T-helper 1 cell treated with Interleukin-12 subunit alpha and Interleukin-12 subunit beta and Interleukin-4 antibody, amounts not matched to agents 30 μg/mL and 1 μg/mL, for 36 hours (primary cell): ENCODE data around the gene ENG.

Experiments used
- H3K27ac Mint-ChIP-seq: one replicate; pipeline ENCODE4 v1.8.0; 2021; ENCODE audit warnings: mild to moderate bottlenecking, mixed read lengths
- H3K27me3 Mint-ChIP-seq: one replicate; pipeline ENCODE4 v1.8.0; 2021; ENCODE audit warnings: low read depth, mixed read lengths
- H3K36me3 Mint-ChIP-seq: one replicate; pipeline ENCODE4 v1.8.0; 2021; ENCODE audit warnings: low read depth, mixed read lengths
- H3K4me1 Mint-ChIP-seq: one replicate; pipeline ENCODE4 v1.8.0; 2021; ENCODE audit warnings: low read depth, mixed read lengths
- H3K4me3 Mint-ChIP-seq: one replicate; pipeline ENCODE4 v1.8.0; 2021; ENCODE audit warnings: mild to moderate bottlenecking, moderate library complexity, mixed read lengths
- H3K9me3 Mint-ChIP-seq: one replicate; pipeline ENCODE4 v1.8.0; 2021; ENCODE audit warnings: mixed read lengths

The ENG gene

GRCh38 chr9:127796225-127796813, 58.1 kb downstream of the ENG start:
- Mint-ChIP-seq H3K4me3 (peak overlapping the region; percentile 79), H3K4me1 (peaks cover 20% of the 10 kb centered on the region), H3K27me3 (no peaks in the 10 kb centered on the region), H3K27ac (peak overlapping the region; percentile 76), H3K36me3 (peaks cover 8% of the 10 kb centered on the region), H3K9me3 (no peaks in the 10 kb centered on the region)

- Mint-ChIP-seq H3K36me3 (peaks cover 23% of the 10 kb centered on the region), H3K4me3 (no peak overlapping the region), H3K27ac (no peak overlapping the region), H3K4me1 (peaks cover 25% of the 10 kb centered on the region), H3K27me3 (no peaks in the 10 kb centered on the region), H3K9me3 (no peaks in the 10 kb centered on the region)
These were observed 60.3 kb downstream of the ENG start for GRCh38 chr9:127794001-127794791.

GRCh38 chr9:127793093-127793708, 61.3 kb downstream of the ENG start:
- H3K27me3 Mint-ChIP-seq: no peaks in the 10 kb centered on the region
- H3K36me3 Mint-ChIP-seq: peaks cover 31% of the 10 kb centered on the region
- no peak overlapping the region for H3K4me3 Mint-ChIP-seq
- no peak overlapping the region for H3K27ac Mint-ChIP-seq
- peaks cover 29% of the 10 kb centered on the region for H3K4me1 Mint-ChIP-seq
- H3K9me3 Mint-ChIP-seq: no peaks in the 10 kb centered on the region

GRCh38 chr9:127792417-127793031, 61.9 kb downstream of the ENG start:
- peaks cover 36% of the 10 kb centered on the region for H3K36me3 Mint-ChIP-seq
- H3K4me1 Mint-ChIP-seq: peaks cover 33% of the 10 kb centered on the region
- H3K4me3 Mint-ChIP-seq: no peak overlapping the region
- H3K9me3 Mint-ChIP-seq: no peaks in the 10 kb centered on the region
- H3K27me3 Mint-ChIP-seq: no peaks in the 10 kb centered on the region
- H3K27ac Mint-ChIP-seq: no peak overlapping the region

GRCh38 chr9:127791085-127791484, 63.4 kb downstream of the ENG start:
- H3K36me3 Mint-ChIP-seq: peaks cover 40% of the 10 kb centered on the region
- no peaks in the 10 kb centered on the region for H3K27me3 Mint-ChIP-seq
- H3K9me3 Mint-ChIP-seq: no peaks in the 10 kb centered on the region
- H3K4me1 Mint-ChIP-seq: peaks cover 29% of the 10 kb centered on the region
- H3K27ac Mint-ChIP-seq: no peak overlapping the region
- no peak overlapping the region for H3K4me3 Mint-ChIP-seq

GRCh38 chr9:127790094-127790855, 64.2 kb downstream of the ENG start:
- Mint-ChIP-seq H3K9me3 (no peaks in the 10 kb centered on the region), H3K36me3 (peaks cover 40% of the 10 kb centered on the region), H3K4me3 (no peak overlapping the region), H3K4me1 (peaks cover 27% of the 10 kb centered on the region), H3K27me3 (no peaks in the 10 kb centered on the region), H3K27ac (no peak overlapping the region)

- Mint-ChIP-seq H3K27ac (no peak overlapping the region), H3K4me3 (no peak overlapping the region), H3K36me3 (peaks cover 40% of the 10 kb centered on the region)
These were observed 65.3 kb downstream of the ENG start for GRCh38 chr9:127789179-127789578.

GRCh38 chr9:127788337-127789011, 66.0 kb downstream of the ENG start:
- peaks cover 40% of the 10 kb centered on the region for H3K36me3 Mint-ChIP-seq
- H3K9me3 Mint-ChIP-seq: no peaks in the 10 kb centered on the region
- no peaks in the 10 kb centered on the region for H3K27me3 Mint-ChIP-seq
- no peak overlapping the region for H3K4me3 Mint-ChIP-seq
- peaks cover 38% of the 10 kb centered on the region for H3K4me1 Mint-ChIP-seq
- H3K27ac Mint-ChIP-seq: no peak overlapping the region

More at GRCh38 chr9:127789179-127789578, 65.3 kb downstream of the ENG start:
- peaks cover 31% of the 10 kb centered on the region for H3K4me1 Mint-ChIP-seq
- no peaks in the 10 kb centered on the region for H3K9me3 Mint-ChIP-seq
- H3K27me3 Mint-ChIP-seq: no peaks in the 10 kb centered on the region

GRCh38 chr9:127786773-127787104, 67.7 kb downstream of the ENG start:
- Mint-ChIP-seq H3K4me1 (peaks cover 47% of the 10 kb centered on the region), H3K9me3 (no peaks in the 10 kb centered on the region), H3K4me3 (peak overlapping the region; percentile 97), H3K36me3 (peaks cover 40% of the 10 kb centered on the region), H3K27ac (peak overlapping the region; percentile 84), H3K27me3 (no peaks in the 10 kb centered on the region)

GRCh38 chr9:127785933-127786772, 68.3 kb downstream of the ENG start, which contains the start of gene CDK9:
TSS of gene CDK9 (plus strand) at chr9:127786034. CDS start at chr9:127786149, 115 bp downstream.
- Mint-ChIP-seq H3K36me3 (peaks cover 39% of the 10 kb centered on the region), H3K4me1 (peaks cover 51% of the 10 kb centered on the region), H3K27ac (peak within 1 kb of the TSS; percentile 97), H3K4me3 (peak within 1 kb of the TSS; percentile 97), H3K27me3 (no peaks in the 10 kb centered on the region), H3K9me3 (no peaks in the 10 kb centered on the region)

GRCh38 chr9:127785023-127785932, 69.2 kb downstream of the ENG start:
- no peaks in the 10 kb centered on the region for H3K27me3 Mint-ChIP-seq
- no peaks in the 10 kb centered on the region for H3K9me3 Mint-ChIP-seq
- H3K27ac Mint-ChIP-seq: peak overlapping the region; percentile 97
- H3K4me3 Mint-ChIP-seq: peak overlapping the region; percentile 97
- peaks cover 49% of the 10 kb centered on the region for H3K4me1 Mint-ChIP-seq
- H3K36me3 Mint-ChIP-seq: peaks cover 32% of the 10 kb centered on the region
